HCT116 (cell line): ENCODE measurements around the gene MED13L. TPM values are rescaled to one million over a fixed set of nuclear protein-coding genes. Genes with fewer than 3 reads are reported as not detected.

ENCODE experiments used
- ATAC-seq: fragments of 200-7000 bp; cut with Tn5 transposase; 2 replicates; pipeline ENCODE4 v1.9.1; 2020; ENCODE audit warnings: mild to moderate bottlenecking, moderate library complexity
- BruUV-seq: library from RNA; stranded (reverse); fragments of 400-500 nt; replicated peaks from 2 replicates; lab custom pipeline; 2021; lab: Mats Ljungman, UMichigan
- CTCF ChIA-PET: fragments of 300-600 bp; sonication (Branson Sonifier 250); formaldehyde crosslinking; loops from one replicate; lab custom pipeline; 2021; ENCODE audit warnings: antibody characterized with exemption; lab: Charles Lee
- POLR2A ChIA-PET: fragments of 300-600, 350-600 bp; sonication (Branson Sonifier 250); formaldehyde crosslinking; loops from one replicate; lab custom pipeline; 2021; ENCODE audit warnings: antibody characterized with exemption; lab: Charles Lee
- RAD21 ChIA-PET, 2 experiments: fragments of 300-600 bp; sonication (Branson Sonifier 250); formaldehyde crosslinking; loops; one replicate each; lab custom pipeline; 2023; ENCODE audit warnings: low total read pairs in 2 of 2; ENCODE audit not compliant: uncharacterized antibody in 2 of 2, unreplicated experiment in 2 of 2, low non-redundant PET in 1 of 2; lab: Charles Lee
- DNase-seq: peaks from one replicate; pipeline ENCODE4 v3.0.0-alpha.2; 2010; ENCODE audit warnings: low read depth, low spot score
- H2AFZ ChIP-seq: fragments of 200-600 bp; shearing (Covaris generic), sonication (generic); 2 replicates; pipeline ENCODE4 v1.6.1; 2017; ENCODE audit warnings: low read depth, mixed run types, mixed read lengths, antibody characterized with exemption, low read length; ENCODE audit not compliant: poor library complexity, severe bottlenecking
- H3K27ac ChIP-seq: 2 replicates; pipeline ENCODE4 v1.5.1; 2012; ENCODE audit warnings: low read depth, low read length
- H3K27me3 ChIP-seq: fragments of 200-600 bp; sonication (generic); 2 replicates; pipeline ENCODE4 v1.6.1; 2016; ENCODE audit warnings: mixed run types, low read length, mixed read lengths; ENCODE audit not compliant: insufficient read depth
- H3K36me3 ChIP-seq, 2 experiments: fragments of 200-500 bp in 1 of 2; fragments of 200-600 bp in 1 of 2; sonication (Bioruptor generic) in 1 of 2; sonication (generic) in 1 of 2; 2 replicates each; pipeline versions ENCODE4 v1.5.1 to v1.6.1; 2014 to 2016; ENCODE audit warnings: low read length in 2 of 2, inconsistent platforms in 1 of 2, mixed read lengths in 1 of 2, mixed run types in 1 of 2; ENCODE audit not compliant: insufficient read depth in 2 of 2, control insufficient read depth in 1 of 2
- H3K4me1 ChIP-seq, 2 experiments: fragments of 200-600 bp in 1 of 2; sonication (generic) in 1 of 2; 2 replicates each; pipeline versions ENCODE4 v1.5.1 to v1.6.1; 2012 to 2017; ENCODE audit warnings: low read length in 2 of 2, inconsistent platforms in 1 of 2, mild to moderate bottlenecking in 1 of 2, mixed read lengths in 1 of 2, mixed run types in 1 of 2, moderate library complexity in 1 of 2; ENCODE audit not compliant: insufficient read depth in 2 of 2, control insufficient read depth in 1 of 2
- H3K4me2 ChIP-seq: fragments of 200-600 bp; sonication (generic); 2 replicates; pipeline ENCODE4 v1.6.1; 2017; ENCODE audit warnings: mixed run types, low read length, mixed read lengths
- H3K4me3 ChIP-seq, 2 experiments: fragments of 200-600 bp in 1 of 2; sonication (generic) in 1 of 2; replicated peaks in 1 of 2; 2 replicates each; pipeline ENCODE4 v1.5.1; 2011 to 2016; ENCODE audit warnings: low read length in 2 of 2, control low read depth in 1 of 2, low read depth in 1 of 2, mild to moderate bottlenecking in 1 of 2, mixed read lengths in 1 of 2, mixed run types in 1 of 2
- H3K79me2 ChIP-seq: fragments of 200-600 bp; sonication (generic); 2 replicates; pipeline ENCODE4 v1.6.1; 2017; ENCODE audit warnings: mild to moderate bottlenecking, mixed run types, low read length, moderate library complexity, mixed read lengths; ENCODE audit not compliant: insufficient read depth
- H3K9ac ChIP-seq: fragments of 200-600 bp; sonication (generic); 2 replicates; pipeline ENCODE4 v1.6.1; 2016; ENCODE audit warnings: low read length, mixed read lengths
- H3K9me2 ChIP-seq: fragments of 200-600 bp; sonication (generic), shearing (Covaris generic); 2 replicates; pipeline ENCODE4 v1.6.1; 2017; ENCODE audit warnings: mixed run types, mild to moderate bottlenecking, moderate library complexity; ENCODE audit not compliant: insufficient read depth
- H3K9me3 ChIP-seq, 2 experiments: fragments of 200-500 bp in 1 of 2; fragments of 200-600 bp in 1 of 2; sonication (Bioruptor generic) in 1 of 2; sonication (generic) in 1 of 2; 2 replicates each; pipeline ENCODE4 v1.6.1; 2014 to 2017; ENCODE audit warnings: low read length in 2 of 2, mixed read lengths in 2 of 2, inconsistent platforms in 1 of 2, low read depth in 1 of 2, mild to moderate bottlenecking in 1 of 2, mixed run types in 1 of 2, moderate library complexity in 1 of 2; ENCODE audit not compliant: control insufficient read depth in 1 of 2, insufficient read depth in 1 of 2
- H4K20me1 ChIP-seq: fragments of 200-600 bp; sonication (generic), shearing (Covaris generic); 2 replicates; pipeline ENCODE4 v1.6.1; 2017; ENCODE audit warnings: mixed run types, mild to moderate bottlenecking, moderate library complexity; ENCODE audit not compliant: insufficient read depth
- EZH2 ChIP-seq: fragments of 200-600 bp; sonication (generic); IDR thresholded peaks from 2 replicates; pipeline ENCODE4 v1.6.1; 2017; ENCODE audit warnings: antibody characterized with exemption, mixed run types
- JUND ChIP-seq: IDR thresholded peaks from 2 replicates; pipeline ENCODE4 v1.6.1; 2012
- SP1 ChIP-seq: IDR thresholded peaks from 2 replicates; pipeline ENCODE4 v1.6.1; 2012; ENCODE audit warnings: low read depth
- intact Hi-C: fragments of 100-400 bp; cut with micrococcal nuclease; formaldehyde crosslinking; loops from 2 replicates; pipeline ENCODE4 v1.10.0; 2022
- total RNA-seq: library from RNA; stranded (reverse); gene quantifications from one replicate; pipeline ENCODE4 v1.2.1, GENCODE V29; 2021; ENCODE audit not compliant: unreplicated experiment
- TF ChIP-seq, protein P1 (sequence below): IDR thresholded peaks from 2 replicates; pipeline ENCODE4 v1.6.1; 2012; ENCODE audit warnings: low read depth

The MED13L gene
- total RNA-seq, 1 experiment from 2014 or later: 176 TPM

GRCh38 chr12:116303929-116304328 lies 26.4 kb upstream of the MED13L start:
- Histone ChIP-seq H3K79me2 (no peaks in the 10 kb centered on the region), H4K20me1 (no peaks in the 10 kb centered on the region), H3K27ac (no peak overlapping the region), H3K9me2 (no peaks in the 10 kb centered on the region), H3K9ac (no peak overlapping the region), H3K9me3 (no peaks in the 10 kb centered on the region), H3K4me2 (no peak overlapping the region), H2AFZ (no peak overlapping the region), H3K4me3 (no peak overlapping the region), H3K27me3 (no peaks in the 10 kb centered on the region), H3K36me3 (no peaks in the 10 kb centered on the region), H3K4me1 (peaks cover 2 to 6% of the 10 kb centered on the region in 2 experiments; a peak in 3 of 4 replicates)
- no peak for ATAC-seq
- ChIA-PET CTCF (no interaction called here), RAD21 (no interaction called here), POLR2A (no interaction called here)
- DNase-seq: no peak
- TF ChIP-seq JUND (no peak), EZH2 (no peak)
- TF ChIP-seq, protein P1, sequence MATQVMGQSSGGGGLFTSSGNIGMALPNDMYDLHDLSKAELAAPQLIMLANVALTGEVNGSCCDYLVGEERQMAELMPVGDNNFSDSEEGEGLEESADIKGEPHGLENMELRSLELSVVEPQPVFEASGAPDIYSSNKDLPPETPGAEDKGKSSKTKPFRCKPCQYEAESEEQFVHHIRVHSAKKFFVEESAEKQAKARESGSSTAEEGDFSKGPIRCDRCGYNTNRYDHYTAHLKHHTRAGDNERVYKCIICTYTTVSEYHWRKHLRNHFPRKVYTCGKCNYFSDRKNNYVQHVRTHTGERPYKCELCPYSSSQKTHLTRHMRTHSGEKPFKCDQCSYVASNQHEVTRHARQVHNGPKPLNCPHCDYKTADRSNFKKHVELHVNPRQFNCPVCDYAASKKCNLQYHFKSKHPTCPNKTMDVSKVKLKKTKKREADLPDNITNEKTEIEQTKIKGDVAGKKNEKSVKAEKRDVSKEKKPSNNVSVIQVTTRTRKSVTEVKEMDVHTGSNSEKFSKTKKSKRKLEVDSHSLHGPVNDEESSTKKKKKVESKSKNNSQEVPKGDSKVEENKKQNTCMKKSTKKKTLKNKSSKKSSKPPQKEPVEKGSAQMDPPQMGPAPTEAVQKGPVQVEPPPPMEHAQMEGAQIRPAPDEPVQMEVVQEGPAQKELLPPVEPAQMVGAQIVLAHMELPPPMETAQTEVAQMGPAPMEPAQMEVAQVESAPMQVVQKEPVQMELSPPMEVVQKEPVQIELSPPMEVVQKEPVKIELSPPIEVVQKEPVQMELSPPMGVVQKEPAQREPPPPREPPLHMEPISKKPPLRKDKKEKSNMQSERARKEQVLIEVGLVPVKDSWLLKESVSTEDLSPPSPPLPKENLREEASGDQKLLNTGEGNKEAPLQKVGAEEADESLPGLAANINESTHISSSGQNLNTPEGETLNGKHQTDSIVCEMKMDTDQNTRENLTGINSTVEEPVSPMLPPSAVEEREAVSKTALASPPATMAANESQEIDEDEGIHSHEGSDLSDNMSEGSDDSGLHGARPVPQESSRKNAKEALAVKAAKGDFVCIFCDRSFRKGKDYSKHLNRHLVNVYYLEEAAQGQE: no peak
- intact Hi-C loops: no loop called here
- BruUV-seq: no TSS peak

DNA sequence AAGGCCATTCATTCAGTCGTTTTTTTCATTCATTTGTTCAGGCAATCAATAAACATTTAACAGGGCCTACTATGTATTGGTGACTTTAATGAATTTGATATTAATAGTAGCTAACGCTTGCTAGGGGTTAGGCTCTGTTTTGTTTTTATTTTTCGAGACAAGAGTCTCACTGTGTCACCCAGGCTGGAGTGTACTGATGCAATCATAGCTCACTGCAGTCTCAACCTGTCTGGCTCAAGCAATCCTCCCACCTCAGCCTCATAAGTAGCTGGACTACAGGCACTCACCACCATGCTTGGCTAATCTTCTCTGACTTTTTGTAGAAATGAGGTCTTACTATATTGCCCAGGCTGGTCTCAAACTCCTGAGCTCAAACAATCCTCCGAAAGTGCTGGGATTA lies 25.6 kb upstream of the MED13L start:
- TF ChIP-seq EZH2: no peak
- 0 out of 2 replicates have a peak, but pooled peaks have one; percentile 12 for TF ChIP-seq SP1
- TF ChIP-seq, all 23 proteins: peak for 1
- H3K9me3 ChIP-seq: no peaks in the 10 kb centered on the region
- DNase-seq: no peak
- peaks cover 3 to 7% of the 10 kb centered on the region in 2 experiments; a peak in 3 of 4 replicates for H3K4me1 ChIP-seq
- intact Hi-C loops: no loop called here
- H2AFZ ChIP-seq: no peak overlapping the region
- no peaks in the 10 kb centered on the region for H3K9me2 ChIP-seq
- H3K36me3 ChIP-seq: no peaks in the 10 kb centered on the region
- no peak overlapping the region for H3K4me3 ChIP-seq
- ChIA-PET CTCF (no interaction called here), POLR2A (interaction anchor here (0.6 kb wide), 1 partner anchor 17 kb away, joined by 5 read pairs; no protein-coding TSS in a partner anchor), RAD21 (no interaction called here)
- no peaks in the 10 kb centered on the region for H3K27me3 ChIP-seq
- H3K27ac ChIP-seq: no peak overlapping the region
- no peak for ATAC-seq
- H3K79me2 ChIP-seq: no peaks in the 10 kb centered on the region
- no peaks in the 10 kb centered on the region for H4K20me1 ChIP-seq
- H3K4me2 ChIP-seq: no peak overlapping the region
- BruUV-seq: no TSS peak
- H3K9ac ChIP-seq: no peak overlapping the region
